HG03439 (cell line): ENCODE measurements around the gene SMKR1.
"Not testable (repeated sequence)": the region's sequence is repeated elsewhere in the genome, so short reads cannot be mapped to it uniquely, and the experiment has no call there.

Experiments used
- ATAC-seq: cut with Tn5 transposase; IDR thresholded peaks from one replicate; pipeline ENCODE4 v1.9.1; 2021; ENCODE audit warnings: mild to moderate bottlenecking, moderate library complexity; ENCODE audit not compliant: unreplicated experiment

The SMKR1 gene

GRCh38 chr7:129524405-129524804, 22.1 kb downstream of the SMKR1 start:
- not testable (repeated sequence) for ATAC-seq

- no peak for ATAC-seq
These were observed 23.0 kb downstream of the SMKR1 start for GRCh38 chr7:129525225-129525862.

GRCh38 chr7:129529643-129530042, 27.3 kb downstream of the SMKR1 start:
- ATAC-seq, result no peak

- ATAC-seq, result no peak
These were observed 28.6 kb downstream of the SMKR1 start for GRCh38 chr7:129530795-129531391.

GRCh38 chr7:129531721-129532120, 29.4 kb downstream of the SMKR1 start:
- no peak for ATAC-seq

- no peak for ATAC-seq
These were observed 30.0 kb downstream of the SMKR1 start for GRCh38 chr7:129532375-129532774.

- not testable (repeated sequence) for ATAC-seq
These were observed 32.4 kb downstream of the SMKR1 start for GRCh38 chr7:129534558-129535274.

GRCh38 chr7:129535896-129536295, 33.6 kb downstream of the SMKR1 start:
- no peak for ATAC-seq

GRCh38 chr7:129536323-129536722, 34.0 kb downstream of the SMKR1 start:
- ATAC-seq, result no peak

GRCh38 chr7:129538790-129539189, 36.5 kb downstream of the SMKR1 start:
- ATAC-seq, result no peak

- ATAC-seq, result no peak
These were observed 38.0 kb downstream of the SMKR1 start for GRCh38 chr7:129540340-129540739.

- no peak for ATAC-seq
These were observed 42.4 kb downstream of the SMKR1 start for GRCh38 chr7:129544700-129545099.

GRCh38 chr7:129550693-129551360, 48.5 kb downstream of the SMKR1 start:
- ATAC-seq, result no peak

GRCh38 chr7:129553899-129554461, 51.6 kb downstream of the SMKR1 start:
- ATAC-seq, result no peak

- ATAC-seq, result no peak
These were observed 54.3 kb downstream of the SMKR1 start for GRCh38 chr7:129556607-129557133.

- no peak for ATAC-seq
These were observed 55.6 kb downstream of the SMKR1 start for GRCh38 chr7:129557686-129558481.

- ATAC-seq, result no peak
These were observed 57.2 kb downstream of the SMKR1 start for GRCh38 chr7:129559564-129559963.

- ATAC-seq, result no peak
These were observed 58.5 kb downstream of the SMKR1 start for GRCh38 chr7:129560831-129561230.

GRCh38 chr7:129561677-129562359, 59.5 kb downstream of the SMKR1 start:
- no peak for ATAC-seq
